HG02981 (cell line): Measurements from ENCODE around the gene ZNF221.
A peak's percentile ranks its signal among the peaks of the same experiment; 100 is the strongest.

Experiments used
- ATAC-seq: cut with Tn5 transposase; IDR thresholded peaks from one replicate; pipeline ENCODE4 v1.9.1; 2021; ENCODE audit warnings: mild to moderate bottlenecking, moderate library complexity; ENCODE audit not compliant: unreplicated experiment

Gene ZNF221

DNA sequence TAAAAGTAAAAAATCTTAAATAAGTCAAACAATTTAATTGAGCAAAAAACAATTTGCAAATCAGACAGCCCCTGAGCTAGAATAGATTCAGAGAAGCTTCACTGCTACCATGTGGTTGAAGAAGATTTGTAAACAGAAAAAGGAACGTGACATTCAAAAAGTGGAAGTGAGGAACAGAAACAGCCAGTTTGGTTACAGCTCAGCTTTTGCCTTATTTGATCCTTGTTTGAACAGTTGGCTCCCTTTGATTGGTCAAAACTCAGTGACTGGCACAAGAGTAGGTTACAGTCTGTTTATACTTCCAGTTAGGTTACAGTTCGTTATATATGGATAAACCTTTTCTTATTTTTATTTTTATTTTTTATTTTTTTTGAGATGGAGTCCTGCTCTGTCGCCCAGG, 5.8 kb downstream of the ZNF221 start:
- ATAC-seq, result no peak

DNA sequence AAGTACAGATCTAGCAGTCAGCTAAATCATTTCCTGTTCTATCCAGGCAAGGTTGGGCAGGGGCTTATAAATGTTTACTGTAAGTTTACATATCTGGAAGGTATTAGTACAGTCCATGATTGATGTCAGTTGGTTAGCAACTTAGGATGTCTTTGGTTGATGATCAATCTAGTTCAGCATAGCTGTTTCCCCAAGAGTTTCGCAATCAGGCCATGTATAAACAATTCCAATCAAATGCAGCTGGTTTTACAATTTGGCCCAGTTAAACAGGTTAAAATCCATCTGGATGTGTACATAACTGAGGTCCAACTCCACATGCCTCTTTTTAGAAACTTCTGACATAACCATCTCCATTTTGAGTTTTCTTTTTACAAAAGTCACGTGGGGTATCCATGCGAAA, 6.9 kb downstream of the ZNF221 start:
- ATAC-seq, result no peak

DNA sequence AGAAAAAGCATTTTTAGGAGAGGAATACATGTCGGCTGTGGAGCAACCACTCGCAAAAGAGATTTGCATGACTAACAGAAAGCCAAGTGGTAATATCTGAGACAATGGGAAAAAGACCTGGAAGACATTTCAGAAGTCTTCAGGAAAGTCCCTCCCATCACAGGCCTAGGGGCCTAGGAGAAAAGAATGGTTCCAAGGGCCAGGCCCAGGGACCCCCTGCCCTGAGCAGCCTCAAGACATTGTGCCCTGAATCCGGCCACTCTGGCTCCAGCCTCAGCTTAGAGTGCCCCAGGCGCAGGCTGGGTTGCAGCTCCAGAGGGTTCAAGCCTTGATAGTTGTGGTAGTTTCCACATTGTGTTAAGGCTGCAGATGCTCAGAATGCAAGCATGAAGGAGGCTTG, 9.4 kb downstream of the ZNF221 start:
- no peak for ATAC-seq

- ATAC-seq, result no peak
Measured at GRCh38 chr19:43966079-43966694, 15.2 kb downstream of the ZNF221 start.

GRCh38 chr19:43976732-43977131, 25.7 kb downstream of the ZNF221 start:
- no peak for ATAC-seq

DNA sequence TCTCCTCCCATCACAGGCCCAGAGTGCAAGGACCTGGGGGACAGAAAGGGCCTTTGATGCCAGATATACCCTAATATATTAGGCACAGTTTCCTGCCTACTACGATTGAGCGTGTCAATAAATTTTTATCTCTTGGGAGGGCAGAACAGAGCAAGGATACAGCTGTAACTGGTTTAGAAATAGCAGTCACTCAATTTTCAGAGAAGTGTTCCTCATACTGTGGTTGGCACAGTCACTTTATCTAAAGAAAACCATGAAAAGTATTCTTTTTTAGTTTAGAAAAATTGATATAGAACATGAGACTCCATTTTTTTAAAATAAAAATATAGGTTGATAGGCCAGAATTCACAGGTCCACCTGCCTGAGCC, 32.5 kb downstream of the ZNF221 start:
- ATAC-seq, result no peak

GRCh38 chr19:43983912-43984686, 33.1 kb downstream of the ZNF221 start, which contains the start of gene ZNF155:
Gene ZNF155, plus strand, starts transcription at chr19:43984188. Its CDS starts 4,356 bp downstream, at chr19:43988544.
- ATAC-seq, result peak; percentile 84

DNA sequence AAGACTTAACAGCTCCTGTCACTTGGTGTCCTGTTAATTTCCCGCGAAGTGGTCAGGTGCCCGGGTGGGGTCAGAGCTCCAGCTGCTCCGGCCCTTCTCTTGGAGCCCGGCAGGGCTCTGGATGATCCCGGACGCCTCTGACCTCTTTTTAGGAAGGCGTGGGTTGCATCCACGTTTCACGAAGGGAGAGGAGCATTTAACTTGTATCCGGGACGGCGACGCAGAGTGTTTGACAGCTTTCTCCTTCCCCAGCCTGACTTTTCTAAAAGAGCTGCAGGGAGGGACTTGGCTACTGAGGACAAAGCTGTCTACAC, 33.6 kb downstream of the ZNF221 start:
- peak; percentile 17 for ATAC-seq

GRCh38 chr19:43997631-43998290, 46.7 kb downstream of the ZNF221 start:
- no peak for ATAC-seq

GRCh38 chr19:44002212-44002565, 51.2 kb downstream of the ZNF221 start:
- ATAC-seq, result no peak

GRCh38 chr19:44002566-44003460, 51.8 kb downstream of the ZNF221 start, which contains the start of gene ZNF230:
Gene ZNF230, plus strand, starts transcription at chr19:44002957. Its CDS starts 4,122 bp downstream, at chr19:44007079.
- peak; percentile 90 for ATAC-seq

- ATAC-seq, result peak; percentile 20
Measured at GRCh38 chr19:44003461-44004009, 52.5 kb downstream of the ZNF221 start.

GRCh38 chr19:44005973-44006372, 54.9 kb downstream of the ZNF221 start:
- no peak for ATAC-seq

GRCh38 chr19:44007473-44007872, 56.4 kb downstream of the ZNF221 start:
- no peak for ATAC-seq

- no peak for ATAC-seq
Measured at GRCh38 chr19:44010468-44010867, 59.4 kb downstream of the ZNF221 start.
